Stimulated activated naive CD8-positive, alpha-beta T cell treated with anti-CD3 and anti-CD28 coated beads, Interleukin-15, Interleukin-2, amounts not matched to agents 100 U/mL and 50 U/mL, for 24 hours (primary cell): ENCODE measurements around the gene ZIC3.
"Not testable (repeated sequence)": the region's sequence is repeated elsewhere in the genome, so short reads cannot be mapped to it uniquely, and the experiment has no call there.

ENCODE experiments used
- ATAC-seq: fragments of 150-1000 bp; cut with Tn5 transposase; one replicate; pipeline ENCODE4 v1.10.0; 2021
- DNase-seq: peaks from one replicate; pipeline ENCODE4 v3.0.0; 2021

The ZIC3 gene

GRCh38 chrX:137565921-137566745 is at the start of gene ZIC3:
Gene ZIC3, plus strand, starts transcription at chrX:137566127. Its CDS starts 565 bp downstream, at chrX:137566692.
- no peak for ATAC-seq
- no peak for DNase-seq

DNA sequence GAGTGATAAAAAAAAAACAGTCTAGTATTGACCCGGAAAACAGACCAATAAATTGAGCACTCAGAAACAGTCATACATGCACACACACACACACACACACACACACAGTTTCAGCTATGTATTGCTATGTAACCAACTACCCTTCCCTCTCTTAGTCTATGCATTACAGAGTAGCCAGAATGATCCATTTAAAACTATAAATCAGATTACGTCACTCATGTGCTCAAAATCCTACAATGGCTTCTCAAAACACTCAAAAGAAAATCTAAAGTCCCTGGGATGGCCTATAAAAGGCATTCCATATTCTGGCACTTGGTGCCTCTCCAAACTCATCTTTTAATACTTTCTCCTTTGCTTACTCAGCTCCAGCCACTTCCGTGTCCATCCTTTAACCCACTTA is 46.5 kb upstream of the ZIC3 start:
- ATAC-seq (no peak), DNase-seq (no peak)

DNA sequence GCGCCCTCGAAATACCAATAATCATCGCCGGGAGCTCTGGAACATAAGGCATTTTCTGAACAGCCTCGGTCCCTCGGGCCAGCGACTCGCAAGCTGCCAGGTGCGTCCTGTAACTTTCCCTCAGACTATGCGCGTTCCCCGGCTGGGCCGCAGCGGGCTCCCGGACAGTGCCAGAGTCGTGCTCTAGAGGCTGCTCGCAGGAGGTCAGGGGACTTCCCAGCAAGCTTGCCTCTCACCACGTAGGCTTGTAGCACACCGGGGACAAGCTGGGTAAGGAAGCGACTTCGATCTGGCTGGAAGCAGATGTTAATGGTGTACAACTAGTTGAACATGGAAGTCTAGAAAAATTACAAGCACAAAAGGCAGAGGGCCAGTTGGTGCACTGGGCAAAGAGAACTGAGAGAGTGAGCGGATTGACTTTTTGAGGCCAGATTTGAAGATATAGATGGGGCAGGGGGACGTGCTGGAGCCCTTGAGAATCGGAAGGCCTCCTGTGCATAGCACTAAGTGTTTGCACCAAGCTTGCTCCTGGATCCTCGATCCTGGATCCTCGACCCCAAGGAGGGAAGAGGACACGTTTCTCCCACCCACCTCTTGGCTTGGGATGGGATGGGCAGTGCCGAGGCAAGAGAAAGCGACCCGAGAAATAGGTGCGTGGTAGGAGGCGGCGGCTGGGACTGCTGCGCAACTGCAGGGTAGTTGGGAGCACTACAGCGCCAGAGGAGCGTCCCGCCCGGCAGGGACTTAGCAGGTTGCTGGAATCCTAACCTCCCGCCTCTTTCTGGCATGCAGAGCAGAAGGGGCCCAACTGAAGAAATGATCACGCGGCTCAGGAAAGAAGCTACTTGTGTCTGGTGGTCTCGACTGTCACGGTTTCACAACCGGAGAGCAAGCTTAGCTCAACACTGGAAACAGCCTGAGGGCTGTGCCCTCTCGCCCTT is 19.9 kb upstream of the ZIC3 start:
- DNase-seq (no peak), ATAC-seq (no peak)

GRCh38 chrX:137547291-137547690 is 18.6 kb upstream of the ZIC3 start:
- ATAC-seq (no peak), DNase-seq (no peak)

DNA sequence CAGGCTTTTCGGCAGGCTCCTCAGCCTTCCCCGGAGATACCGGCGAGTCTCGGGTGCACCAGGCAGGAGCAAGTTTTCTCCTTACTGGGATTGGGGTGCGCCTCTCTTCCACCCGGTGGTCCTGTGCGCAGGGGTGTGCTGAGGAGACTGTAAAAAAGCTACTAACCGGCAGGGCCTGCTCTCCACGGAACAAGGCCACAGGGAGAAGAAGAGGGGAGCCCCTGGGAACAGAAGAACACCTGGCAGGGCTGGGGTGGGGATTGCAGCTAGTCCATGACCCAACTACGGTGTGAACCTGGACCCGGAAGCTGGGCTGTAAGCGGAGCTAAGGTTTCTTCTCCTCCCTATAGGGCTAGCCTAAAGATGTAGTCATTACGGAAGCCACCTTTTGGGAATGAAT is 17.7 kb upstream of the ZIC3 start:
- no peak for DNase-seq
- no peak for ATAC-seq

DNA sequence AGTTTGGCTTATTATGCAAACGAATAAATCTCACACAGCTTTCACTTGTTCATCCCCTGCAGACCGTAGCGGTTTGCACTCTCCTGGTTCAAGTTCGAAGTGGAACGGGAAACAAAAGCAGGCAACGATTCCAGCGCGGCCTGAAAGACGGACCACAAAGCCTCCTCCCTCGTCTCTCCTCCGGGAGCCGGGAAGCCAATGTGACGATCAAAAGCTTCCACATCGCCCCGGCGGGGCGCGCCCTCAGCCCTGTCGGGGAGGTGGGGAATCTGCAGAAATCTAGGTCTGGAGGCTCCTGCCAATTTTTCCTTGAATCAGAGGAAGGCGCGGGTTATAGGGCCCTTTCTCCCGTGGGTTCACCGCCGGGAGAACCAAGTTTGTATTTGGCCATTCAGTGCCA is 16.9 kb upstream of the ZIC3 start:
- ATAC-seq (no peak), DNase-seq (no peak)

DNA sequence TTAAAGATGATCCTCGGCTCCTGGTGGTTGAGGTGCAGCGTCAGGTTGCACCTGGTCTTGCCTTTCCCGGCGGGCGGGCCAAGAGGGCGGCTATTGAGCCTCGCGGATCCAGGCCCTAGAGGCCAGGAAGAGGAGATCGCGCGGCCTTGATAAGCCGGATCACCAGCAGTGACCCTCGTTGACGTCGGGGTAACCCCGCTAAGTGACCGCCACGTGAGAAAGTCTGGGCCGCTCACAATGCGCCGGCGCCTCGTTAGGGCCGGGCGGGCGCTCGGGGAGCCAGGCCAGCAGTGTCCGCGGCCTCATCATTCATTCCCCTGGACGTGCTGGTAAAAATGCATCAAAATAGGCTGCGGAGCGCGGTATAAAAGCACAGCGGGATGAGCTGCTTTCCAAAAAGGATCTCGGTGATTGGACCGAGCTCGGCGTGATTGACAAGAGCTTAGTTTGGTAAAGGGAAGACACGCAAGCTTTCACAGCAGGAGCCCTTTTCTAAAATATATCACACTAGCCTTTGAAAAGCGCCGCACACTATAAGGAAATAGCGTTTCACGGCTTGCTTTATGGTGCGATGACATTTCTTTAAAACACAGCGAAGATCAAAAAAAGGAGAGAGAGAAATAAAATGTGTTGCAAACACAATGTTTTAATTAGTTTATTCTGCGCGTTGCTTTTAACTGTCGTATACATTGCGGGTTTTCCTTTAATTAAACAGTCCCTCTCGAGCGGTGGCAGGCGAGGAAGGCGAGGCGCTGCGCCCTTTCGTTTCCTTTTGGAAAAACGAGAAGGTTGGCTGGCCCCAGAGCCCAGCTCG is 15.9 kb upstream of the ZIC3 start:
- ATAC-seq: no peak
- DNase-seq: no peak

GRCh38 chrX:137550665-137551261 is 15.2 kb upstream of the ZIC3 start:
- no peak for ATAC-seq

GRCh38 chrX:137552098-137552497 is 13.8 kb upstream of the ZIC3 start:
- not testable (repeated sequence) for DNase-seq, ATAC-seq

More at GRCh38 chrX:137550665-137551261, 15.2 kb upstream of the ZIC3 start:
- no peak for DNase-seq

- ATAC-seq (no peak), DNase-seq (no peak)
These were observed 3.8 kb upstream of the ZIC3 start for GRCh38 chrX:137562096-137562495.

GRCh38 chrX:137563681-137564651 is 2.0 kb upstream of the ZIC3 start:
- DNase-seq: no peak
- no peak for ATAC-seq

DNA sequence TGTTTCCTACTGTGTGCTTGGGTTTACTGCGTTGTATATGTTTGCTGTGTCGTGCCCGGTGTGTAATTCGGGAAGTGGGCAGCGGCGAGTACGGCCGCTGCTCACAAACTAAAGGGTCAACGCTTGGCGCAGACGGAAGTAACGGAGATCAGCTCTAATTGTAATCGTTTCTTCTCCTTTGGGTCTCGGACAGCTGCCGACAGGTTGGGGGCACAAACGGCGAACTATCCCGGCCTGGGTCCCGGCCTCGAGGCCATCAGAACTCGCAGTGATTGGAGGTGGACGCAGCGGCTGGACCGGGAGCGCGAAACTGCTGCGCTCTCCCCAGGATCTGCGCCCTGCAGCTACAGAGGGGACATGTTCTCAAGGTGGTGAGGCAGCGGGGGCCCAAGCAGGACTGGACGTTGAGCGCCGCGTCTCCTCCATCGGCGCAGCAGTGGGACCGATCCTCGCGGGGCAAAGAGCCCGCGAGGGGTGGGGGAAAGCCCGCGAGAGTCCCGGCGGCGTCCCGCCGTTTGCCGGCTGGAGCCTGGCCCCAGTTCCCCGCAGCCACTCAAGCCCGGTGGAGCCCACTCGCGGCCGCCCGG is 516 bp upstream of the ZIC3 start:
- ATAC-seq (no peak), DNase-seq (no peak)

DNA sequence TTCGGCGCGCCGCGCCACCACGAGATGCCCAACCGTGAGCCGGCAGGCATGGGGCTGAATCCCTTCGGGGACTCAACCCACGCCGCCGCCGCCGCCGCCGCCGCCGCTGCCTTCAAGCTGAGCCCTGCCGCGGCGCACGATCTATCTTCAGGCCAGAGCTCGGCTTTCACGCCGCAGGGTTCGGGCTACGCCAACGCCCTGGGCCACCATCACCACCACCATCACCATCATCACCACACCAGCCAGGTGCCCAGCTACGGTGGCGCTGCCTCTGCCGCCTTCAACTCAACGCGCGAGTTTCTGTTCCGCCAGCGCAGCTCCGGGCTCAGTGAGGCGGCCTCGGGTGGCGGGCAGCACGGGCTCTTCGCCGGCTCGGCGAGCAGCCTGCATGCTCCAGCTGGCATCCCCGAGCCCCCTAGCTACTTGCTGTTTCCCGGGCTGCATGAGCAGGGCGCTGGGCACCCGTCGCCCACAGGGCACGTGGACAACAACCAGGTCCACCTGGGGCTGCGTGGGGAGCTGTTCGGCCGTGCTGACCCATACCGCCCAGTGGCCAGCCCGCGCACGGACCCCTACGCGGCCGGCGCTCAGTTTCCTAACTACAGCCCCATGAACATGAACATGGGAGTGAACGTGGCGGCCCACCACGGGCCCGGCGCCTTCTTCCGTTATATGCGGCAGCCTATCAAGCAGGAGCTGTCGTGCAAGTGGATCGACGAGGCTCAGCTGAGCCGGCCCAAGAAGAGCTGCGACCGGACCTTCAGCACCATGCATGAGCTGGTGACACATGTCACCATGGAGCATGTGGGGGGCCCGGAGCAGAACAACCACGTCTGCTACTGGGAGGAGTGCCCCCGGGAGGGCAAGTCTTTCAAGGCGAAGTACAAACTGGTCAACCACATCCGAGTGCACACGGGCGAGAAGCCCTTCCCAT is 1.1 kb downstream of the ZIC3 start:
- ATAC-seq (no peak), DNase-seq (no peak)

- ATAC-seq (no peak), DNase-seq (no peak)
These were observed 1.8 kb downstream of the ZIC3 start for GRCh38 chrX:137567682-137568232.

GRCh38 chrX:137568741-137569469 is 3.0 kb downstream of the ZIC3 start:
- DNase-seq (no peak), ATAC-seq (no peak)

DNA sequence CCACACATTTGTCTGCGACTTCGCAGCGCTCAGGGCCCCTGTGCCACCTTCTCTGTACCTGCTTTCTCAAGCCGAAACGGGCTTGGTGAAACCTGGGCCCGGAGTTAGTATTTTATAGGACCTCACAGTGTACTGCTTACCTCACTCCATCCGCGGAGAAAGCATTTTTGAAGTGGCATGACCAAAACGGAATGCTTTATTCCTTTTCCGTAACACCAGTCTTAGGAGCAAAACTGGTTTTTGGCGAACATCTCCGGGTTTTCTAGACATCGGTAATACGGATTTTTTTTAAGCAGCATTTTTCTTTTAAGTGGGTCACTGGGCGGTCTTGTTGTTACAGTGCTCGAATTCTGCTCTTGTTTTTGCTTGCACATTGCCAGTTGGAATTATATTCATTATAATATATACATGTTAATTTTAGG is 3.6 kb downstream of the ZIC3 start:
- no peak for DNase-seq
- ATAC-seq: no peak

DNA sequence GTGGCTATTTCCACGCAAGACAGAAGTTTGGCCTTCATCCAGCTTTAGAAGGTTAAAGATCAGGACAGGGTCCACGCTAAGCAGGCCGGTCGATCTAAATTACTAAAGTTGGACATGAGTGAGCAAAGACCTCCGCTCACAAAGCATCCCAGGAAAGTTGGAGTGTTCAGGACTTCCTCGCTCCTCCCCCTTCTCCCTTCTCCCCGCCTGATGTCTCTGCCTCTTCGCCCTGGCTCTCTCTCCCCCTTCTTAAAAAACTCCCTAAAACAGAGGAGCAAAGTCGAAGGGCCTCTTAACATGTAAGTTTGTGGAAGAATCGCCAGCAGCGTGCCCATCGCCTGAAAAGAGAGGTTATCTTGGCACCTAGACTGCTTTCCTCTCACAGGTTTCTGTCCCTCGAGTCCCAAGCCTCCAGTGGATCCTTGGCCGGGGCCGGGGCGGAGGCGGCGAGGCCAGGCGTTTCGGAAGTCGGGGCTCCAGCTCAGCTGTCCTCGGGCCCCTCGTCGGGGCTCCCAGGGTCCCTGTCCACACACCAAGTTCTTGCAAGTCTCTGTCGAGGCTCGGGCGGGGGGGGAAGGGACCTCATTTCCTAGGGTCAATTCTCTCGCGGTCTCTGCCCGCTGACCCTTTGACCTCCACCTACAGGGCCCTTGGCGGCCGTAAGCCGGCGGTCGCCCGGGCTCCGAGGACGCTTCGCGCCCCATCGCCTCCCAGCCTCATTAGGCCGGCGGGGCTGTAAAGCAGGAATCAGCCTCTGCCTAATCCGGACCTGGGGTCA is 7.6 kb downstream of the ZIC3 start:
- DNase-seq: no peak
- no peak for ATAC-seq
